GM12891 (cell line): ENCODE data around the gene RCCD1.

Experiments
- PAX5 ChIP-seq: IDR thresholded peaks from 2 replicates; pipeline ENCODE4 v1.6.1; 2011; ENCODE audit warnings: low read length, moderate library complexity, mild to moderate bottlenecking; ENCODE audit not compliant: insufficient read depth, severe bottlenecking
- POLR2A ChIP-seq: IDR thresholded peaks from 2 replicates; pipeline ENCODE4 v1.6.1; 2011; ENCODE audit warnings: low read depth, low read length, control low read depth
- POLR2AphosphoS5 ChIP-seq: IDR thresholded peaks from 2 replicates; pipeline ENCODE4 v1.6.1; 2011; ENCODE audit warnings: low read depth, low read length, control low read depth

- TF ChIP-seq POLR2A (no peak), PAX5 (no peak), POLR2AphosphoS5 (no peak)
Measured at GRCh38 chr15:90946941-90947576, 7.6 kb upstream of the RCCD1 start.
